22Rv1 (cell line): Measurements from ENCODE around the gene CECR2.

Experiments used
- ZFX ChIP-seq: fragments of 450-650 bp; IDR thresholded peaks from 2 replicates; pipeline ENCODE4 v1.6.1; 2017; ENCODE audit warnings: antibody characterized with exemption, borderline replicate concordance
- TF ChIP-seq, protein P1 (sequence below): fragments of 450-650 bp; IDR thresholded peaks from 2 replicates; pipeline ENCODE4 v1.5.1; 2017; ENCODE audit warnings: mild to moderate bottlenecking

DNA sequence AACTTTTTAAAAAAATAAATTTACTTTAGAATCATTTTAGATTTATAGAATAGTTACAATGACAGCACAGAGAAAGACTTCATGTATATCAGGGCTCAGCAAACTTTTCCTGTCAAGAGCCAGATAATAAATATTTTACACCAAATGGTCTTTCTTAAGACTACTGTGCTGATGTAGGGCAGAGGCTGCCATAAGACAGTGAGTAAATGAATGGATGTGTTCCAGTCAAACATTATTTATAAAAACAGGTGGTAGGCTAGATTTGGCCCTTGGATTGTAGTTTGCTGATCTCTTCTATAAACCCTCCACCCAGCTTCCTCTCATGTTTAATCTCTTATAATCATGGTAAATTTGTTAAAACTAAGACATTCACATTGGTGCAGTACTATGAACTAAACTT is 33.0 kb downstream of the CECR2 start:
- TF ChIP-seq, protein P1, sequence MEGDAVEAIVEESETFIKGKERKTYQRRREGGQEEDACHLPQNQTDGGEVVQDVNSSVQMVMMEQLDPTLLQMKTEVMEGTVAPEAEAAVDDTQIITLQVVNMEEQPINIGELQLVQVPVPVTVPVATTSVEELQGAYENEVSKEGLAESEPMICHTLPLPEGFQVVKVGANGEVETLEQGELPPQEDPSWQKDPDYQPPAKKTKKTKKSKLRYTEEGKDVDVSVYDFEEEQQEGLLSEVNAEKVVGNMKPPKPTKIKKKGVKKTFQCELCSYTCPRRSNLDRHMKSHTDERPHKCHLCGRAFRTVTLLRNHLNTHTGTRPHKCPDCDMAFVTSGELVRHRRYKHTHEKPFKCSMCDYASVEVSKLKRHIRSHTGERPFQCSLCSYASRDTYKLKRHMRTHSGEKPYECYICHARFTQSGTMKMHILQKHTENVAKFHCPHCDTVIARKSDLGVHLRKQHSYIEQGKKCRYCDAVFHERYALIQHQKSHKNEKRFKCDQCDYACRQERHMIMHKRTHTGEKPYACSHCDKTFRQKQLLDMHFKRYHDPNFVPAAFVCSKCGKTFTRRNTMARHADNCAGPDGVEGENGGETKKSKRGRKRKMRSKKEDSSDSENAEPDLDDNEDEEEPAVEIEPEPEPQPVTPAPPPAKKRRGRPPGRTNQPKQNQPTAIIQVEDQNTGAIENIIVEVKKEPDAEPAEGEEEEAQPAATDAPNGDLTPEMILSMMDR = no peak
- TF ChIP-seq ZFX = no peak
